PFSK-1 (cell line): Measurements from ENCODE around the gene C16orf96.

Source experiments
- FOXP2 ChIP-seq: optimal IDR thresholded peaks from 2 replicates; pipeline ENCODE3; 2011; ENCODE audit warnings: borderline replicate concordance, control low read depth, inconsistent platforms; ENCODE audit not compliant: insufficient read depth; ENCODE audit errors: extremely low read length, extremely low read depth
- POLR2AphosphoS5 ChIP-seq: IDR thresholded peaks from 2 replicates; pipeline ENCODE4 v1.6.1; 2012; ENCODE audit warnings: low read depth, mild to moderate bottlenecking, control low read depth, low read length, moderate library complexity
- SIN3A ChIP-seq: IDR thresholded peaks from 2 replicates; pipeline ENCODE4 v1.6.1; 2012; ENCODE audit warnings: mild to moderate bottlenecking, low read length, moderate library complexity, borderline replicate concordance; ENCODE audit not compliant: insufficient read depth
- TAF1 ChIP-seq: IDR thresholded peaks from 2 replicates; pipeline ENCODE4 v1.6.1; 2012; ENCODE audit warnings: low read length, control low read depth, borderline replicate concordance; ENCODE audit not compliant: insufficient read depth
- TF ChIP-seq, protein P1 (sequence below), 2 experiments: IDR thresholded peaks; 2 replicates each; pipeline versions ENCODE4 v1.6.1 to v1.8.0; 2011 to 2012; ENCODE audit warnings: low read depth in 2 of 2, low read length in 2 of 2, control low read depth in 1 of 2, inconsistent platforms in 1 of 2, mild to moderate bottlenecking in 1 of 2, moderate library complexity in 1 of 2; ENCODE audit not compliant: insufficient read depth in 1 of 2

The C16orf96 gene

DNA sequence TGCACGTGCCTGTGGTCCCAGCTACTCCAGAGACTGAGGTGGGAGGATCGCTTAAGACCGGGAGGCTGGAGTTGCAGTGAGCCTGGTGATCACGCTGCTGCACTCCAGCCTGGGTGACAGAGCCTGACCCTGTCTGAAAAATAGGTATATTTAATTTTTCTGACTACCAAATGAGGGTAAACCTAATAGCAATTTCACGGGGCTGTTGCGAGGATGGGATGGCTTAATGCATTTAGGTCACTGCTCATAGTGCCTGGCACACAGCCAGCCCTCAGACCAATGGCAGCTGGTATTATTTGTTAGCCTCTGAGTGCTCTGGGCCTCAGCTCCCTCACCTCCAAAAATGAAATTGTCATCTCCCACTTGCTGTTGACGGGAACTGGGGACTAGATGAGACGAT, 11.7 kb upstream of the C16orf96 start:
- no peak for TF ChIP-seq POLR2AphosphoS5
- TF ChIP-seq SIN3A, result no peak

DNA sequence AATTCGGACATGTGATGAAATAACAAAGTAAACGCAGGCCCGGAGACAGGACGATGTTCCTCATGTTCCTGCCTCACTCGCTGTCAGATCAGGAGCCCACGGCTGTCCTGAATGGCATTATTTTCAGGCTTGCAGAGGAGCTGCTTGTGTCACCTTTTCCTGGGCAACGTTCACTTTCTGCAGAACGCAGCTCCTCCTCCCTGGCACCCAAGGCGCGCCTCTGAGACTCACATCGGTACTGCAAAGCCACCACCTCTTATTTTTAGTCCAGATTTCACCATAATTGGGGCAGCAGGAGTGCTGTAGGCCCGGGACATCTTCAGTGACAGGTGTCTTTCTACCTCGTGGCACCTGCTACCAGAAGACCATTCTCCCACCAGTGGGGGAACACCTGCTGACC, 8.0 kb upstream of the C16orf96 start:
- no peak for TF ChIP-seq SIN3A

DNA sequence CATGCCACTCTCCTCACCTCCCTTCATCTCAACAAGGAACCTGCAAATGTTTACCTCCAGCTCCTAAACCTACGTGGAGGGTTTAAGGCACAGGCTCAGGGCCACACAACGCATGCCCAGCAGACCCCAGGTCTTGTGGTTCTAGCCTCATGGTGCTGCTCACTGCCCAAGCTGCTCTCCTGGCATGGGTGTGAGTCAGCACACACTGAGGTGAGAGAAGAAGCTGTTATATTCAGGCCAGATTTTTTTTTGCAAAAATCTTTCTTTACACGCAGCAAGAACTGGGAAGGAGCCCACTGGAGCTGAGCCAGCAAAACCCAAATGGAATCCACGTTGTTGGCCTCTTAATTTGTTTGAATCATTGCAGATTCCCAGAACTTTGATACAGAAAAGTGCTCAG, 5.5 kb upstream of the C16orf96 start:
- no peak for TF ChIP-seq POLR2AphosphoS5
- TF ChIP-seq TAF1, result no peak
- no peak for TF ChIP-seq SIN3A
- TF ChIP-seq FOXP2, result no peak
- TF ChIP-seq, protein P1, sequence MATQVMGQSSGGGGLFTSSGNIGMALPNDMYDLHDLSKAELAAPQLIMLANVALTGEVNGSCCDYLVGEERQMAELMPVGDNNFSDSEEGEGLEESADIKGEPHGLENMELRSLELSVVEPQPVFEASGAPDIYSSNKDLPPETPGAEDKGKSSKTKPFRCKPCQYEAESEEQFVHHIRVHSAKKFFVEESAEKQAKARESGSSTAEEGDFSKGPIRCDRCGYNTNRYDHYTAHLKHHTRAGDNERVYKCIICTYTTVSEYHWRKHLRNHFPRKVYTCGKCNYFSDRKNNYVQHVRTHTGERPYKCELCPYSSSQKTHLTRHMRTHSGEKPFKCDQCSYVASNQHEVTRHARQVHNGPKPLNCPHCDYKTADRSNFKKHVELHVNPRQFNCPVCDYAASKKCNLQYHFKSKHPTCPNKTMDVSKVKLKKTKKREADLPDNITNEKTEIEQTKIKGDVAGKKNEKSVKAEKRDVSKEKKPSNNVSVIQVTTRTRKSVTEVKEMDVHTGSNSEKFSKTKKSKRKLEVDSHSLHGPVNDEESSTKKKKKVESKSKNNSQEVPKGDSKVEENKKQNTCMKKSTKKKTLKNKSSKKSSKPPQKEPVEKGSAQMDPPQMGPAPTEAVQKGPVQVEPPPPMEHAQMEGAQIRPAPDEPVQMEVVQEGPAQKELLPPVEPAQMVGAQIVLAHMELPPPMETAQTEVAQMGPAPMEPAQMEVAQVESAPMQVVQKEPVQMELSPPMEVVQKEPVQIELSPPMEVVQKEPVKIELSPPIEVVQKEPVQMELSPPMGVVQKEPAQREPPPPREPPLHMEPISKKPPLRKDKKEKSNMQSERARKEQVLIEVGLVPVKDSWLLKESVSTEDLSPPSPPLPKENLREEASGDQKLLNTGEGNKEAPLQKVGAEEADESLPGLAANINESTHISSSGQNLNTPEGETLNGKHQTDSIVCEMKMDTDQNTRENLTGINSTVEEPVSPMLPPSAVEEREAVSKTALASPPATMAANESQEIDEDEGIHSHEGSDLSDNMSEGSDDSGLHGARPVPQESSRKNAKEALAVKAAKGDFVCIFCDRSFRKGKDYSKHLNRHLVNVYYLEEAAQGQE (IDR thresholded peaks at IDR 0.05; ENCODE audit: insufficient read depth in 1 of 2, low read depth in 2 of 2, low read length in 2 of 2), result no peak

DNA sequence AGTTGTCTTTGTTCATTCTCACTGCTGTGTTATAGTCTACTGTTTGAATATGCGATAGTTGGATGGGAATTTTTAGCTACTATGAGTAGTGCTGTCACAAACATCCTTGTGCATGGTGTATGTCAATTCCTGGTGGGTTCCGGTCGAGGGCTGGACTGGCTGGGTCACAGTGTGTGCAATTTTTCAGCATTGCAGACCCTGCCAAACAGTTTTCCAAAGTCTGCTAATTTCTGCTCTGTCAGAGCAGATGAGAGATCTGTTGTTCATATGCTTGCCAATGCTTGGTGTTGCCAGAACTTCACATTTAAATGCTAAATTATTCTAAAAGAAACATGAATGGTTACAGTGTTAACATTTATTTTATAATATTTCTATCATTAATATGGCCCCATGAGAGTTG, 3.6 kb upstream of the C16orf96 start:
- TF ChIP-seq, protein P1 (IDR thresholded peaks at IDR 0.05; ENCODE audit: insufficient read depth in 1 of 2, low read depth in 2 of 2, low read length in 2 of 2), result no peak
- TF ChIP-seq POLR2AphosphoS5 (no peak), TAF1 (no peak), FOXP2 (no peak), SIN3A (no peak)

DNA sequence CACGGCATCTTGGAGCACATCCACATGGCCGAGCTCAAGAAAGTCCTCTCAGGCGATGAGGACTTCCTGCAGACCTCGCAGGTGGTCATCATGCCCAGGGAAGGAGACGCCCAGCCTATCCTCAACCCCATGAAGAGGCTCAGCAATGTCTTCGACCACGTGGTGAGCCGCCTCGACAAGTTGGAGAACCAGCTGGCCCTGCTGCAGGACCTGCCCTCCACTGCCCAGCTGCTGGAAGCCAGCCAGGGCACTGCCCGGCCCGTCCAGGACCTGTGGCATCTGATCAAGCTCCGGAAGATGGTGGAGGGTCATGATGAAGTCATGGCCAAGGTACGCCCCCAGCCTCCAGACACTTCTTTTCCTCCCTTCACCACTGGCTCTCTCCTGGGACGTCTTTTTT, 440 bp downstream of the C16orf96 start:
- TF ChIP-seq TAF1, result no peak

DNA sequence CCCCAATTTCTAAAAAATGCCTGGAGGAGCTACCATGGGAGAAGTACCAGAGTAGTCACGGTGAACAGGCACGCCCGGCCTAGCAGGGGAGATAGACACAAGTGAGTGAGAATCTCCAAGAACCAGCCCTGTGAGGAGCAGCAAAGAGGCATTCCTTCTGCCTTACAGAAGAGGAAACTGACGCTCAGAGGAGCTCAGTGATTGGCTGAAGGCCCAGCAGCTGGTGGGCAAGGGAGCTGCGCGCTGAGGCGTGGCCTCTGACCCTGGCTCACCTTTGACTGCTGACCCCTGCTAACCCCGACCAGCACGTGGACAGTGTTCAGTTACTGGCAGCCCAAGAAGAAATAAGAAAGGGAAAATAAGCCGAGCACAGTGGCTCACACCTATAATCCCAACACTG, 1.8 kb downstream of the C16orf96 start:
- TF ChIP-seq SIN3A (no peak), POLR2AphosphoS5 (no peak), FOXP2 (no peak), TAF1 (no peak)
- TF ChIP-seq, protein P1 (IDR thresholded peaks at IDR 0.05; ENCODE audit: insufficient read depth in 1 of 2, low read depth in 2 of 2, low read length in 2 of 2), result no peak

DNA sequence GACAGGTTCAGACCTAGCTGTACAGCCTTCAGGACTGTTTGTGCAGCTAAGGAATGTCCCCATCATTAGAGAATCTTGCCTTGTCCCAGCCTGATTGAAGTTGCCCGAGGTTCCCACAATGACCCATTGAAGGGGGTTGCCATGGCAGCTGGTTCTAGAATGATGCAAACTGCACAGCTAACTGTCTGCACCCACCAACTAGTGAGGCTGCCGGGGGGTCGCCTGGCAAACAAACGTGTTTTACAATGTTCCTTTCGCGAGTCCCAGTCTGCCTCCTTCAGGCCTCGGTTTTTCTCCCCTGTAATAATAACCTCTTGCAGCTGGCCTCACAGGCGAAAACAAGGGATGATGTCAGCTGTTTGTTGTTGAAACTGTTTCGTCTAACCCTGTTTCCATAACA, 5.5 kb downstream of the C16orf96 start:
- TF ChIP-seq POLR2AphosphoS5 (no peak), TAF1 (no peak), SIN3A (no peak), FOXP2 (no peak)
- TF ChIP-seq, protein P1 (IDR thresholded peaks at IDR 0.05; ENCODE audit: insufficient read depth in 1 of 2, low read depth in 2 of 2, low read length in 2 of 2), result no peak
